G401.6 (cell line): Measurements from ENCODE around the gene HDAC9.
"Not testable (repeated sequence)": the region's sequence is repeated elsewhere in the genome, so short reads cannot be mapped to it uniquely, and the experiment has no call there.

Source experiments
- FAIRE-seq: peaks from 2 replicates; lab custom pipeline; 2012; peaks lifted over from hg19 to GRCh38; lab: Jason Lieb, UNC

The HDAC9 gene

GRCh38 chr7:19030281-19030680, 534.7 kb downstream of the HDAC9 start:
- no peak for FAIRE-seq

GRCh38 chr7:19032942-19033341, 537.4 kb downstream of the HDAC9 start:
- not testable (repeated sequence) for FAIRE-seq

DNA sequence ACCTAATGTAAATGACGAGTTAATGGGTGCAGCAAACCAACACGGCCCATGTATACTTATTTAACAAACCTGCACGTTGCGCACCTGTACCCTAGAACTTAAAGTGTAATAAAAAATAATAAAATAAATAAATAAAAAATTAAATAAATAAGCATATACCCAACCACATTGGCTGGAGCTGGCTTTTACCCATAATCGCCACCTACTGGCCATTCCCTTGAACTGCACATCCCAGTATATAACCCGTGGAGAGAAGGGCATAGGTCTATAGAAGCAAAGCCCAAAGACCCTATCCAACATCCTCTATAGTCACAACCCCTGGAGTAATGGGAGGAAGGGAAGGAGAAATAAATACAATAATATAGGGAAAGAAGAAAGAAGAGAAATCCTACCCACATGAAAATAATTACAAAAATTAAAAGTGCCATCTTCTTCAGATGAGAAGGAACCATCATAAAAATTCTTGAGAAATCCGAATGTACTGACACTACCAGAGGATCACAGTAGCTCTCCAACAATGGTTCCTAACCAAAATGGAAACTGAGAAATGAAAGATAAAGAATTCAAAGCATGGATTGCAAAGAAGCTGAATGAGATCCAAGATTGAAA, 556.3 kb downstream of the HDAC9 start:
- peak; percentile 91 for FAIRE-seq
